Measurements from ENCODE around the gene CPT1A. TPM values are rescaled to one million over a fixed set of nuclear protein-coding genes. Genes with fewer than 3 reads are reported as not detected.

CPT1A gene
- total RNA-seq, 1 experiment from 2014 or later: 0.39 TPM

- DNase-seq (ENCODE audit: low read depth): no peak
Observed at GRCh38 chr11:68832476-68833181, 9.1 kb downstream of the CPT1A start.

GRCh38 chr11:68831124-68831523 lies 10.6 kb downstream of the CPT1A start:
- no peak for DNase-seq (ENCODE audit: low read depth)

- DNase-seq (ENCODE audit: low read depth): no peak
Observed at GRCh38 chr11:68829581-68829980, 12.1 kb downstream of the CPT1A start.

GRCh38 chr11:68828957-68829356 lies 12.8 kb downstream of the CPT1A start:
- no peak for DNase-seq (ENCODE audit: low read depth)

DNA sequence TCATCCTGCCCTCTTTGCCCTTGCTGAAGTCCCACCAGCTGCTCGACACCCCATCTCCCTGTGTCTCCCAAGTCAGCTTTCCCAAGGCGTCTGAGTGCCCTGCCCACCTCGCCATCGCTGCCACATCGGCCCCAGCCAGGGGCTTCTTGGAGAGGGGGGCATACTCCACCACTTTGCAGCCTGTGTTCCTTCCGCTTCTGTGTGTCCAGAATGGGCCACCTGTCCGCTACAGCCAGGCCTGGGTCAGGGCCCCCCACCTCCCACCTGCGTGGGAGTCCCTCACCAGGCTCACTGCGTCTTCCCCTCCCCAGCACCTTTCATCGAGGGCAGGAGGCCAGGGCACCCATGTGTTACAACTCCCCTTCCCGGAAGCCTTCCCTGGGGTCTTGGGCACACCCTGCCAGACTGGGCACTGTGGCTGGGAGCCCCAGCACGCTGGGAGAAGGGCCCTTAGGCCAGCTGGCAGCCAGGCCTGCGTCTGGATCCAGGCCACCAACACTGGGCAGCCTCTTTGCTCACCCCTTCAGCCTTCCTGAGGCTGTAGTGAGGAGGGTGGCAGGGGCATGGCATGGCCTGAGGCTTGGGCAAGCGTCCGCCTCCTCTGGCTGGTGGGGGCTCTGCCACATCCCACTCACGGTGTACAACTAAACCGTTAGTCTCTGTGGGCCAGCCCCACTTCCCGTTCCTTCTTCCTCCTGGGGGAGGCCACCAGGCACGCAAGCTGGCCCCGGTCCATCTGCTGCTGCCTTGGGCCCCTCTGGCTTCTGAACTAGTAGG lies 13.4 kb downstream of the CPT1A start:
- no peak for DNase-seq (ENCODE audit: low read depth)

GRCh38 chr11:68827733-68828132 lies 14.0 kb downstream of the CPT1A start:
- DNase-seq (ENCODE audit: low read depth): no peak

DNA sequence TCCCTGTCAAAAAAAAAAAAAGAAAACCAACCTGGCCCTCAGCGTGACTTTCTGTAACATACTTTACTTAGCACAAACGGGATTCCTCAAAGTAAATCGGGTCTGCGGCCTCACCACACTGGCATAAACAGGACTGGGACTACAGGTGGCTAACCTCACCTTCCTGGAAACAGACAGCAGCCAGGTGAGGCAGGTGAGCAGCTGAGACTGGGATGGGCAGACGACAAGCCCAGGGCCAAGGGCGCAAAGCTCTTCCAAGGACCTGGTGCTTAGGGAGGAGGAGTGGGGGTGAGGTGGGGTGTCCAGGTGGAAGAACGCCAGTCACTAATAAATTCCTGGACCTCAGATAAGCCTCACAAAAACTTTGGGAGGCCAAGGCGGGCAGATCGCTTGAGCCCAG lies 15.0 kb downstream of the CPT1A start:
- DNase-seq (ENCODE audit: low read depth): no peak

DNA sequence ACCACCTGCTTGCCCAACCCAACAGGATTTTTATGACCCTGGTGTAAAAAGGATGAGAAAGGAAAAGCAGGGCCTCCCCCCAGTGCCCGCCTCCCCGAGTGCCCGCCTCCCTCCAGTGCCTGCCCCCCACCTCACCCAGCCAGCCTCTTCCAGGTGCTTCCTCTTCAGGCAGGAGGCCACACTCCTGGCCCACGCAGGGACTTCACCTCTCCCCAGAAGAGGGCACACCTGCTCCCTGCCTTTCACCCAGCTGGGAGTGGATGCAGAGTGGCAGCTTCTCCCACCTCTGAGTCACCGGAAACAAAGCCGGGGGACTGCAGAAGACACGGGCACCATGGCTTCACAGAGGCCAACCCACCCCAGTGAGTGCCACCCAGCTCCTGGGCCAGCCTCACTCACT lies 16.1 kb downstream of the CPT1A start:
- peak; percentile 41 for DNase-seq (ENCODE audit: low read depth)

GRCh38 chr11:68822546-68822945 lies 19.2 kb downstream of the CPT1A start:
- DNase-seq (ENCODE audit: low read depth): no peak

GRCh38 chr11:68821670-68822069 lies 20.0 kb downstream of the CPT1A start:
- no peak for DNase-seq (ENCODE audit: low read depth)

- DNase-seq (ENCODE audit: low read depth): no peak
Observed at GRCh38 chr11:68819362-68819761, 22.4 kb downstream of the CPT1A start.

DNA sequence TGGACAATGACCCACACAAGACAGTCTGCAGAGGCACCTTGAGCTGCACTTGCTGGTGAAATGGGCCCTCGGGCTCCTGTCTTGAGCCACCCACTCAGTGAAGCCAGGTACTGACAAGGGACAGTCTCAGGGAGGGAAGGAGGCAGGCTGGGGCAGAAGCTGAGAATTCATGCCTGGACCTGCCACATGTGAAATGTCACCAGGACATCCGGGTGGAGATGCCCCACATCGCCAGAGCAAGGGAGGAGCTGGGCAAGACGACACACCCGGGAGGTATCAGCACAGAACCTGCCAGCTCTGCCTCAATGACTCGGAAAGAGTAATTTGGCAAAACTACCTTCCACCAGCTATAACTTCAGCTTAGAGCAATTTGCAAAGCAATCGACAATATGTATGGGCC lies 23.5 kb downstream of the CPT1A start:
- DNase-seq (ENCODE audit: low read depth): no peak

GRCh38 chr11:68817554-68817953 lies 24.2 kb downstream of the CPT1A start:
- DNase-seq (ENCODE audit: low read depth): no peak

DNA sequence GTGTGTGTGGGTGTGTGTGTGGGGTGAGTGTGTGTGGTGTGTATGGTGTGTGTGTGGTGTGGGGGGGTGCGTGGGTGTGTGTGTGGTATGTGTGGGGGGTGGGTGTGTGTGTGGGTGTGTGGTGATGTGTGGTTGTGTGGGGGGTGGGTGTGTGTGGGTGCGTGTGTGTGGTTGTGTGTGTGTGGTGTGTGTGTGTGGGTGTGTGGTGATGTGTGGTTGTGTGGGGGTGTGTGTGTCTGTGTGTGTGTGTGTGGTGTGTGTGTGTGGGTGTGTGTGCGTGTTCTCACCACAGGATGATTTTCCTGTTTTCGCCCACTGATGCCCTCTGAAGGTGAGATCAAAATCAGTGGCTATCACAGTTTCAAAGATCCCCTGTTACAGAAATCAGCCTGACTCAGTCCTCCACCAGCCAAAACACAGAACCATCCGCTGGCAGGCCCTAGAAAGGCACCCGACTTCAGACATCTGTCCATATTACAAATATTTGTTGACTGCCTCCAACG lies 24.7 kb downstream of the CPT1A start:
- DNase-seq (ENCODE audit: low read depth): no peak

DNA sequence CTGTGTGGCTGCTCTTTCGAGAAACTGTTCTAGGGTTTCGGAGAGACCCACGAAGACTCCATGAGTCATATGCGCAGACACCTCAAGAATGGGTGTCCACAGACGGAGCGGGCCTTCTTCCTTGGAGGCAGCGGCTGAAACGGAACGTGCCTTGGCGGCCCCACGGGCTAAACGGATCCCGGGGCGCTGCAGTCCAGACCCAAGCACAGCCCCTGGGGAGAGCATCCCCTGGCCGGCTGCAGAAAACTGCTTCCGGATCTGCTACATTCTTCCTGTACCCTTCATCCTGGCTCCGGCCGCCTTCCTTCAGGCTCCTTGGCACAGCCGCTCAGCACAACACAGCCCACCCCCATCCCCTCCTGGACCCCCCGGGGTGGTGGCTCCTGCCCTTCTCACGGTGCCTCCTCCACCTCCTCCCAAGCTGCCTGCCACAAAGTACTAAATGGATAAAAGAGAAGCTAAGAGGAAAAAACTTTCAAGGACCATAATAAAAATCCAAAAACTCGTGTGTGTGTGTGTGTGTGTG lies 25.4 kb downstream of the CPT1A start:
- no peak for DNase-seq (ENCODE audit: low read depth)

- DNase-seq (ENCODE audit: low read depth): no peak
Observed at GRCh38 chr11:68813773-68814172, 27.9 kb downstream of the CPT1A start.

- no peak for DNase-seq (ENCODE audit: low read depth)
Observed at GRCh38 chr11:68812526-68812925, 29.2 kb downstream of the CPT1A start.

DNA sequence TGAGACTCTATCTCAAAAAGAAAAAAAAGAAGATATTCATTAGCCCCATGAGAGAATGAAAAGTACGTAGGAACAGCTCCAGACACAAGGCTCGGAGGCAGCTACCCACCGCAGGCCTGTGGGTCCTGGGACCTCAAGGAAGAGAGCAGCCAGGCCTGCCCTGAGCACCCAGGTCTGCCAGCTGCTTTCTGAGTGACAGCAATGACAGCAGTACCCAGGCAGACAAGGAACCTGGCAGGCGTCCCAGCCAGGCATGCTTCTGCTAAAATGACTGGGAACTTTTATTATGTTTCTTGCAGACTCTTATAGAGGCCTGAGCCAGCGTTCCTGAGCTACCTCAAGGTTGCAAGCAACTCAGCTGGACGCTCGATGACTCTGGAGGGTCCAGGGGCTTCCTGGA lies 31.6 kb downstream of the CPT1A start:
- DNase-seq (ENCODE audit: low read depth): no peak

DNA sequence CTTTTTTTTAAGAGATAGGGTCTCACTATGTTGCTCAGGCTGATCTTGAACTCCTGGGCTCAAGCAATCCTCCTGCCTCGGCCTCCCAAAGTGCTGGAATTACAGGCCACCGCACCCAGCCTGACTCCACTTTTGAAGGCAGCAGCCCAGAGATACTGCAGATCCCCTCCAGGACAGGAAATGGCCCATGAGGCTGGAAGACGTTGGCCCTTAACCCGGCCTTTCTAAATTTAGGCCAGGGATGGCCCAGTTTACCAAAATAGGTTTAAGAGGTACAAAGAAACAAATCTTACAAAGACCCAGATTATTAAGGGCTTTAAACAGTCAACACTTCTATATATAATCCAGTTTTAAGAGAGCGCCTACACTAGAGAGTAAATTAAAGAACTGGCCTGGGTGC lies 32.2 kb downstream of the CPT1A start:
- DNase-seq (ENCODE audit: low read depth): no peak

DNA sequence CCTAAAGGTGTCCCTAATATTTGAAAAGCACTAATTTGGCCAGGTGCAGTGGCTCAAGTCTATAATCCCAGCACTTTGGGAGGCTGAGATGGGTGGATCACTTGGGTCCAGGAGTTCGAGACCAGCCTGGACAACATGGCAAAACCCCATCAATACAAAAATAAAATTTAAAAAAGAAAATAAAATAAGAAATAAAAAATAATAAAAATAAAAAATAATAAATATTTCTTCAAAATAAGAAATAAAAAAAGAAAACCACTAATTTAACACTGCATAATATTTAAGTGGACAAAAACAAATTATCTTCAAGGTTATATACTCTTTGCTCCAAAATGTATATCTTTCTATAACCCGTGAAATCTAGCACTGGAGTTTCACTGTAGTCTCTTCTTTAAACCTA lies 32.9 kb downstream of the CPT1A start:
- DNase-seq (ENCODE audit: low read depth): no peak

GRCh38 chr11:68806931-68807844 lies 34.5 kb downstream of the CPT1A start:
- DNase-seq (ENCODE audit: low read depth): peak; percentile 20

Data from HT1080 (cell line).